ENCODE data around the gene EFNA5.

DNA sequence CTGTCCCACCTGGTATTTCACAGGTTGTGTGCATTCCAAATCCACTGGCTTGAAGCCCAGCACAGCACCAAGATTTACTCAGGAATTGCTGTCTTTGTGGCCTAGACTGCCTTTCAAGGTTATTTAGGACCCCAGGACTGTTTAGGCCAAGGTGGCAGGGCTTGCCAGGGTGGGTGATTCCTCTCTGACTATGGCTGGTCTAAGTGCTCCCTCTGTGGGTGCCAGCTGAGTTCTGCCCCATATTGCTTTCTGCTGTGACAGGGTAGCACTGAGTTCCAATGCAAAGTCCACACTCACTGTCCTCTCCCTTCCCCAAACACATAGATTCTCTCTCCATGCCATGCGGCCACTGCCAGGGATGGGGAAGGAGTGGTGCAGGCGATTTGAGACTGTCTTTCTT lies 318.2 kb downstream of the EFNA5 start:
- TF ChIP-seq EP300 (IDR thresholded peaks at IDR 0.05) (no peak), POLR2A (IDR thresholded peaks at IDR 0.05) (no peak), POLR2AphosphoS5 (IDR thresholded peaks at IDR 0.05) (no peak)
- TF ChIP-seq, protein P1, sequence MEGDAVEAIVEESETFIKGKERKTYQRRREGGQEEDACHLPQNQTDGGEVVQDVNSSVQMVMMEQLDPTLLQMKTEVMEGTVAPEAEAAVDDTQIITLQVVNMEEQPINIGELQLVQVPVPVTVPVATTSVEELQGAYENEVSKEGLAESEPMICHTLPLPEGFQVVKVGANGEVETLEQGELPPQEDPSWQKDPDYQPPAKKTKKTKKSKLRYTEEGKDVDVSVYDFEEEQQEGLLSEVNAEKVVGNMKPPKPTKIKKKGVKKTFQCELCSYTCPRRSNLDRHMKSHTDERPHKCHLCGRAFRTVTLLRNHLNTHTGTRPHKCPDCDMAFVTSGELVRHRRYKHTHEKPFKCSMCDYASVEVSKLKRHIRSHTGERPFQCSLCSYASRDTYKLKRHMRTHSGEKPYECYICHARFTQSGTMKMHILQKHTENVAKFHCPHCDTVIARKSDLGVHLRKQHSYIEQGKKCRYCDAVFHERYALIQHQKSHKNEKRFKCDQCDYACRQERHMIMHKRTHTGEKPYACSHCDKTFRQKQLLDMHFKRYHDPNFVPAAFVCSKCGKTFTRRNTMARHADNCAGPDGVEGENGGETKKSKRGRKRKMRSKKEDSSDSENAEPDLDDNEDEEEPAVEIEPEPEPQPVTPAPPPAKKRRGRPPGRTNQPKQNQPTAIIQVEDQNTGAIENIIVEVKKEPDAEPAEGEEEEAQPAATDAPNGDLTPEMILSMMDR (IDR thresholded peaks at IDR 0.05) = no peak

All from gastroesophageal sphincter (tissue), 3 donors.